Body of pancreas (tissue), 4 donors: ENCODE data around the gene GNG3. TPM values are rescaled to one million over a fixed set of nuclear protein-coding genes. Genes with fewer than 3 reads are reported as not detected.

Experiments used
- ATAC-seq: fragments of 150-250 bp; one replicate; pipeline ENCODE4 v1.9.1; 2016
- DNase-seq, 4 donors: peaks; one replicate each; pipeline ENCODE4 v3.0.0-alpha.2; 2019
- H3K27ac ChIP-seq, 4 donors: fragments of 200-600 bp; sonication (generic); 1 replicate in 3 of 4; 2 replicates in 1 of 4; pipeline versions ENCODE4 v1.5.1 to v1.6.1; 2016 to 2019; ENCODE audit warnings: mild to moderate bottlenecking in 1 of 4, mixed read lengths in 1 of 4, moderate library complexity in 1 of 4
- H3K27me3 ChIP-seq, 2 donors: fragments of 200-600 bp; sonication (generic); one replicate each; pipeline ENCODE4 v1.6.0; 2016; ENCODE audit warnings: mild to moderate bottlenecking in 1 of 2
- H3K36me3 ChIP-seq, 2 donors: fragments of 200-600 bp; sonication (generic); replicated peaks in 1 of 2; 2 replicates each; pipeline ENCODE4 v1.5.1; 2016; ENCODE audit warnings: low read depth in 2 of 2; ENCODE audit not compliant: insufficient read depth in 1 of 2
- H3K4me1 ChIP-seq: fragments of 200-600 bp; sonication (generic); one replicate; pipeline ENCODE4 v1.6.0; 2016
- H3K4me3 ChIP-seq, 2 donors: fragments of 200-600 bp; sonication (generic); 1 replicate in 1 of 2; 2 replicates in 1 of 2; pipeline ENCODE4 v1.5.1; 2016 to 2019
- H3K9me3 ChIP-seq, 3 donors: fragments of 200-600 bp; sonication (generic); 1 replicate in 2 of 3; 2 replicates in 1 of 3; pipeline ENCODE4 v1.5.1; 2016
- POLR2A ChIP-seq, 3 donors: fragments of 450-650 bp; IDR thresholded peaks; one replicate each; pipeline ENCODE4 v1.6.1; 2016; ENCODE audit warnings: antibody characterized with exemption in 3 of 3, mild to moderate bottlenecking in 2 of 3
- WGBS, 2 donors: methylation state at CpG; one replicate each; pipeline ENCODE4 v1.1.5; 2017; 5-methylcytosine and 5-hydroxymethylcytosine counted together
- intact Hi-C: fragments of 100-400 bp; cut with DNase I; formaldehyde crosslinking; loops from one replicate; pipeline ENCODE4 v1.15.1; 2023
- total RNA-seq, 2 donors: library from RNA; depleted of rRNA; stranded (reverse); fragments of >200 nt; gene quantifications; one replicate each; pipeline ENCODE4 v1.1.0, GENCODE V29; 2016
- TF ChIP-seq, protein P1 (sequence below), 7 experiments: fragments of 450-650 bp in 4 of 7; fragments of 200-600 bp in 3 of 7; sonication (generic) in 3 of 7; IDR thresholded peaks; one replicate each; pipeline ENCODE4 v1.5.1; 2016 to 2019; ENCODE audit warnings: antibody characterized with exemption in 7 of 7

The GNG3 gene
- total RNA-seq, 2 donors from 2014 or later = 1.0 TPM; not detected in 1

GRCh38 chr11:62666259-62666926, 41.1 kb upstream of the GNG3 start:
- 43 to 50% methylated on average over 6 to 16 of the region's 16 CpGs for WGBS, 2 donors
- H3K27me3 ChIP-seq = no peaks in the 10 kb centered on the region
- no peaks in the 10 kb centered on the region for H3K9me3 ChIP-seq
- peak overlapping the region in 3 of 4 donors; percentile 81 to 94 (median 87) for H3K27ac ChIP-seq
- H3K36me3 ChIP-seq = peaks cover 0 to 2% of the 10 kb centered on the region in 2 donors
- peaks cover 56% of the 10 kb centered on the region for H3K4me1 ChIP-seq
- TF ChIP-seq POLR2A (IDR thresholded peaks at IDR 0.05) = no peak
- TF ChIP-seq, protein P1, sequence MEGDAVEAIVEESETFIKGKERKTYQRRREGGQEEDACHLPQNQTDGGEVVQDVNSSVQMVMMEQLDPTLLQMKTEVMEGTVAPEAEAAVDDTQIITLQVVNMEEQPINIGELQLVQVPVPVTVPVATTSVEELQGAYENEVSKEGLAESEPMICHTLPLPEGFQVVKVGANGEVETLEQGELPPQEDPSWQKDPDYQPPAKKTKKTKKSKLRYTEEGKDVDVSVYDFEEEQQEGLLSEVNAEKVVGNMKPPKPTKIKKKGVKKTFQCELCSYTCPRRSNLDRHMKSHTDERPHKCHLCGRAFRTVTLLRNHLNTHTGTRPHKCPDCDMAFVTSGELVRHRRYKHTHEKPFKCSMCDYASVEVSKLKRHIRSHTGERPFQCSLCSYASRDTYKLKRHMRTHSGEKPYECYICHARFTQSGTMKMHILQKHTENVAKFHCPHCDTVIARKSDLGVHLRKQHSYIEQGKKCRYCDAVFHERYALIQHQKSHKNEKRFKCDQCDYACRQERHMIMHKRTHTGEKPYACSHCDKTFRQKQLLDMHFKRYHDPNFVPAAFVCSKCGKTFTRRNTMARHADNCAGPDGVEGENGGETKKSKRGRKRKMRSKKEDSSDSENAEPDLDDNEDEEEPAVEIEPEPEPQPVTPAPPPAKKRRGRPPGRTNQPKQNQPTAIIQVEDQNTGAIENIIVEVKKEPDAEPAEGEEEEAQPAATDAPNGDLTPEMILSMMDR (IDR thresholded peaks at IDR 0.05) = no peak
- intact Hi-C loops = no loop called here
- peak in 1 of 4 donors; percentile 14 for DNase-seq
- ATAC-seq = no peak
- H3K4me3 ChIP-seq = peak overlapping the region in 1 of 2 donors; percentile 82

DNA sequence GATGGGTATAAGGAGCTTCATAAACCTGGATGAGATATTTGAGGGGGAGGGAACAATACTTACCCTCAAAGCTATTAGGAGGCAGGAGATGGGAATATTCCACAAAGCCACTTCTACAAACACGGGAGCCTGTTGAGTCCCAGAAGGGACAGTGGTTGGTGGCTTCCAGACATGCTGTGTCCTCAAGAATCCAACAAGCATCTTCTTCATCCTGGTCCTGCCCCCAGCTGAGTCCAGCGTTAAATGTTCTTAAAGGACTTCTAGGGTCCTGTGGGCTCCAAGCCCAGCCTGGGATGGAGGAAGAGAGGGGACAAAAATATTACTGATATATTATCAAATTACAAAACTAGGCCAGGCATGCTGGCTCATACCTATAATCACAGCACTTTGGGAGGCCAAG, 40.0 kb upstream of the GNG3 start:
- no peaks in the 10 kb centered on the region for H3K27me3 ChIP-seq
- TF ChIP-seq POLR2A (IDR thresholded peaks at IDR 0.05) = no peak
- TF ChIP-seq, protein P1 (IDR thresholded peaks at IDR 0.05) = no peak
- no peak for DNase-seq
- no peak for ATAC-seq
- peaks cover 59% of the 10 kb centered on the region for H3K4me1 ChIP-seq
- peak overlapping the region in 2 of 4 donors; percentile 6 to 96 for H3K27ac ChIP-seq
- peaks cover 0 to 2% of the 10 kb centered on the region in 2 donors for H3K36me3 ChIP-seq
- H3K4me3 ChIP-seq = no peak overlapping the region
- H3K9me3 ChIP-seq = no peaks in the 10 kb centered on the region
- intact Hi-C loops = no loop called here
- WGBS, 2 donors = 72 to 87% methylated on average over 2 of the region's 2 CpGs

- no peaks in the 10 kb centered on the region for H3K36me3 ChIP-seq
- H3K4me3 ChIP-seq = no peak overlapping the region
- no peaks in the 10 kb centered on the region for H3K9me3 ChIP-seq
- 31 to 49% methylated on average over 4 of the region's 4 CpGs for WGBS, 2 donors
- peak; percentile 65 to 83 (median 79) for DNase-seq
- ATAC-seq = peak; percentile 20
- peaks cover 68% of the 10 kb centered on the region for H3K4me1 ChIP-seq
- intact Hi-C loops = no loop called here
- TF ChIP-seq POLR2A (IDR thresholded peaks at IDR 0.05) = no peak
- TF ChIP-seq, protein P1 (IDR thresholded peaks at IDR 0.05) = no peak
- peak overlapping the region; percentile 39 to 96 (median 63) for H3K27ac ChIP-seq
- H3K27me3 ChIP-seq = no peaks in the 10 kb centered on the region
Observed at GRCh38 chr11:62669420-62670161, 37.9 kb upstream of the GNG3 start.

DNA sequence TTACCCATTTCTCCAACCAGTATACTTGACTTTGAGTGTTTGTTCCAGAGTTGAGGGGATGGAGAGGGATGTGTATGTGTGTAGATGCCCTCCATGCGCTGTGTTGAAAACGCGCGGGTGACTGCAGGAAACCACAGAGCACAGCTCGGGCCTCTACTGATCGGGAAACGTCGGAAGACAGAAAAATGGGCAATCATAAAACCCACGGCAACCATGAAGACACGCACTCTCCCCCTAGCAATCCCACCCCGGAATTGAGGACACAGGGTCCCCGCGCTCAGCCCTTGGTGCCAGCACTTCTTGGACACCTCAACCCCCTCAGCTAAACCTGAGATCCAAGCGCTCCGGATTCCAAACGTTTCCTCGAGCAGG, 36.3 kb upstream of the GNG3 start:
- intact Hi-C loops = no loop called here
- no peak for TF ChIP-seq POLR2A (IDR thresholded peaks at IDR 0.05)
- TF ChIP-seq, protein P1 (IDR thresholded peaks at IDR 0.05) = no peak
- 0 to 2% methylated on average over 13 to 17 of the region's 17 CpGs for WGBS, 2 donors

More for the DNA sequence above, 36.3 kb upstream of the GNG3 start:
- DNase-seq (no peak), ATAC-seq (peak; percentile 27)
- H3K9me3 ChIP-seq = no peaks in the 10 kb centered on the region
- peak overlapping the region; percentile 57 to 80 for H3K4me3 ChIP-seq
- peaks cover 0 to 3% of the 10 kb centered on the region in 2 donors for H3K36me3 ChIP-seq
- peak overlapping the region; percentile 76 to 96 (median 90) for H3K27ac ChIP-seq
- H3K4me1 ChIP-seq = peaks cover 65% of the 10 kb centered on the region
- no peaks in the 10 kb centered on the region for H3K27me3 ChIP-seq
